Epidermal melanocyte (primary cell): ENCODE results near the gene ARHGDIG.
"Not testable (repeated sequence)": the region's sequence is repeated elsewhere in the genome, so short reads cannot be mapped to it uniquely, and the experiment has no call there.

Experiments
- DNase-seq: peaks from one replicate; pipeline ENCODE4 v3.0.0; 2011; ENCODE audit warnings: low spot score; ENCODE audit not compliant: insufficient read length

ARHGDIG gene

DNA sequence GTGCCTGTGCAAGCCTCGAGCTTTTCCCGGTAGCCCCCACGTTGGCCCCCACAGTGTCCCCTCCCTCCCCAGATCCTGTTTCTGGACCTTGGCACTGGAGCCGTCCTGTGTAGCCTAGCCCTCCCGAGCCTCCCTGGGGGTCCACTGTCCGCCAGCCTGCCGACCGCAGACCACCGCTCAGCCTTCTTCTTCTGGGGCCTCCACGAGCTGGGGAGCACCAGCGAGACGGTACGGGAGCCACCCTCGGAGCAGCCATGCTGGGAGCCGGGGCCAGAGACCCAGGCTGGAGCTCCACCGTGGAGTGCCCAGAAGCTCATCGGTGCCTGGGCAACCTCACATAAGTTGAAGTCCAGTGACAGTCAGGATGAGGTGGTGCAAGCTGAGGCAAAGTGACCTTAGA is 16.4 kb upstream of the ARHGDIG start:
- DNase-seq, result no peak

DNA sequence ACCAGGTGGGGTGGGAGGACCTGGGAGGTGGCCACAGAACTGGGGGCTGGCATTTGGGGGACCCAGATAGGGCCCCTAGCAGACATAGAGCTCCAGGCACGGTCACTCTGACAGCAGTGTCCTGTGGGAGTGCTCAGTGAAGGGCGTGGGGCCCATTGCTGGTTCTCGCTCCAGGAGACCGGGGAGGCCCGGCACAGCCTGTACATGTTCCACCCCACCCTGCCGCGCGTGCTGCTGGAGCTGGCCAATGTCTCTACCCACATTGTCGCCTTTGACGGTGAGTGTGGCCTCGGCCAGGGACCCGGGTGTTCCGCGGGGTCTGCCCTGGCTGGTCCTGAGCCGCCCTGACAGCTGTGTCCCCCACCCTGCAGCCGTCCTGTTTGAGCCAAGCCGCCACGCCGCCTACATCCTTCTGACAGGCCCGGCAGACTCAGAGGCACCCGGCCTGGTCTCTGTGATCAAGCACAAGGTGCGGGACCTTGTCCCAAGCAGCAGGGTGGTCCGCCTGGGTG is 15.9 kb upstream of the ARHGDIG start:
- DNase-seq, result no peak

DNA sequence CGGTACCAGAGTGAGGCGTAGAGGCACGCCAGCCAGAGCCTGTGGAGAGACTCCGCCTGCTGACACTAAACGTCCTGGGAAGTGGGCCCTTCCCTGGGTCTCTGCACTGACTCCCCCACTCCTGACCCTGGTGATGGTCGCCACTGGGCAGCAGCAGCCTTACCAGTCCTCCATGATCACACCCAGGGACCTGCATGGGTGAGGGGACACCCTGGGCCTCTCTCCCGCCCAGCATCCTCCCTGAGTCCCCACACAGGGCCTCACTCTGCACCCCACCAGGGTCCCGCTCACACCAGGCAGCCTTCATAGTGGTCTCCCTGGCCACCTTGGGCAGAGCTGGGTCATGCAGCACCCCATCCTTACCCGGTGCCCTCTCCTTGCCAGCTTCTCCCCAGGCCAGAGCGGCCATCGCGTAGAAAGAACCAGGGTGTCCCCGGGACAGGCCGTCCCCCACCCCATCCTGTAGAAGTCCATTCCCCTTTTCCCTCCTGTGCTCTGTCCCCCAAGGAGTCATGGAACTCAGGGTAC is 15.3 kb upstream of the ARHGDIG start:
- DNase-seq, result no peak

DNA sequence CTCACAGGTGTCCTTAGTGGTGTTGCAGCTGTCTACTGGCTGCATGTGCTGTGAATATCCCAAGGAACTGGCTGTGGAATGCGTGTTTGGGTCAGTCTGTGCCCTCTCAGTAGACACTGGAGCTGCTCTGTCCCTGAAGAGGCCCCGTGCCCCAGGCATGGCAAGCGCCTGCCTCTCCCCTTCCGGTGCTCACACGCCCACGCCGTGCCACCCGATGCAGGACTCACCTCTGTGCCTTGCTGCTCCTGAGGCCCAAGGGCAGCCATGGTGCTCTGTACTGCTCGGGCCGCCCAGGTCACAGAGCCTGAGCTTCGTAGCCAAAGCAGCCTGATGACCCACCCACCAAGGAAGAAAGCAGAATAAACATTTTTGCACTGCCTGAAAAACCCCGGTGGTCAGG is 14.7 kb upstream of the ARHGDIG start:
- DNase-seq, result no peak

DNA sequence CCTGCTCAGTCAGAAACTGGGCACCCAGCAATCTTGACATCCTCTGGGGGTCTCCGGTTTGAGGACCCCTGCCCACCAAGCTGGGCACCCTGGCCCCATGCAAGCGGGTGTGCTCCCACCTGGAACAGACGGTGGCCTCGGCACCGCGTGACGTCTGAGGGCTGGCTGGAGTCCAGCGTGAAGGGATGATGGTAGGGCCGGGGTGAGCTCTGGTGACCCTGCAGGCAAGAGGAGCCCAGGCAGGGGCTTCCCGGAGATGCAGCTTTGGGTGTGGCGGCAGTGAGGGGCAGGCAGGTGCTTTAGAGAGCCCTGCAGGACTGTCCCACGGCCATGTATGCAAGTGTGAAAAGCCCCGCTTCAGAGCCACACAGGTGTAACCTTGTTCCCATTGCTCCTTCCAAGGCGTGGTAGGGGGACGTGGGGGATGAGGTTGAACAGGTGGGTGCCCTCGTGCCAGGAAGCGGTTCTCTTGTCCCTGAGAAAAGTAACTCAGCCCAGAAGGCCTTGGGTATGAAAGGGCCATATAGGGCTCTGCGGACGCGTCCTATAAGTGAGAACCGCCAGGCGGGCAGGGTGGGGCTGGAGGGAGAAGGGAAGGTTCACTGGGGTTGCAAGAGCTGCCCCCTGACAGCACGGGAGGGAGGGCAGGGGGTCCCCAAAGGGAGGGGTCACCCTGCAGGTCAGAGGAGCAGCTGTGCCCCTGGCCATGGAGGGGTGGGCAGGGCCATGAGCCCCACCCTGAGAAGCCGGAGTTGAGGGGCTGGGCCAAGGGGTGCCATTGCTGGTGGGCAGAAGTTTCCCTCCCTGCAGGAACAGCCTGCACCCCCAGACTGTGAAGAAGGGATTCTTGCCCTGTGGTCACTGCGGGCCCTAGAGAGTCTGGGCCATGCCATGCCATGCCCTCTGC is 13.9 kb upstream of the ARHGDIG start:
- DNase-seq, result no peak

DNA sequence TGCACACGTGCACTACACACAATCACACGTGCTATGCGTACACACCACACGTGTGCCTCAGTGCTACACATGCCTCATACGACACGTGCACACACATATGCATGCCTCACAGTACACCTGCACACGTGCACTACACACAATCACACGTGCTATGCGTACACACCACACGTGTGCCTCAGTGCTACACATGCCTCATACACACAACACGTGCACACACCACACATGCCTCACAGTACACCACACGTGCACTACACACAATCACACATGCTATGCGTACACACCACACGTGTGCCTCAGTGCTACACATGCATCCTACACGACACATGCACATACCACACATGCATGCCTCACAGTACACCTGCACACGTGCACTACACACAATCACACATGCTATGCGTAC is 12.8 kb upstream of the ARHGDIG start:
- not testable (repeated sequence) for DNase-seq

DNA sequence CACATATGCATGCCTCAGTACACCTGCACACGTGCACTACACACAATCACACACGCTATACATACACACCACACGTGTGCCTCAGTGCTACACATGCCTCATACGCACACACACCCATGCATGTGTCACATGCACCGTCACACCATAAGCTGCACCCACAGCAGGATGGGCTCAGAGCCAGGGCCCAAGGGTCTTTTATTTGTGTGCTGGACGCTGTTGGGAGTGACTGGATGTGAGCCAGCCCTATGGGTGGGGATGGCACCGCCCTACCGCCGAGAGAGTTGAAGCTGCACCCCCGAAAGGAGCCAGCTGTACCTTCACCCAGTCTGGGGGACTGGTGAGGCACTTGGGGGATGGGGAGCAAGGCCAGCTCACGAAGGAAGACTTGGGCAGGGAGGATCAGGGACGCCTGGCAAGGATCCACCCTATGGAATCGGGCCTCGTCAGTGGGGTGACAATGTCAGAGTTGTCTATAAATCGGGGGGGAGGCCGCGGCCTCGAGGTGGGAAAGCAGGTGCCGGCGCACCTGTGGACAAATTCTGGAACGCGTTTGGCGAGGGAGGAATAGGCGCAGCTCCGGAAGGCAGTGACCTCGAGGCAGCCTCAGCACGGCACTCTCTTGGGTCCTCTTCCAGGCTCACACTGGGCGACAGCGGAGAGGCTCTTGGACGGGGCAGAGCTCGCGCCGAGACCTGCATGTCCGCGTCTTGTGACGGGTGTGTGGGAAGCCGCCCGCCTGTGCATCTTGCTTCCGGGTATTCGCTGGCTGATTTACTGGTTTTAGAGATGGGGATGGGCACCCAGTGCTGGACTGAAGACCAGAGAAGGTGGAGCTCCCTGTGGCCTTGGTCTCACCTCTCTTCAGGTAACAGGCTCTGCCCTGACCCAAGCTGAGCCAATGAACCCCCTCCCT is 12.0 kb upstream of the ARHGDIG start:
- no peak for DNase-seq

DNA sequence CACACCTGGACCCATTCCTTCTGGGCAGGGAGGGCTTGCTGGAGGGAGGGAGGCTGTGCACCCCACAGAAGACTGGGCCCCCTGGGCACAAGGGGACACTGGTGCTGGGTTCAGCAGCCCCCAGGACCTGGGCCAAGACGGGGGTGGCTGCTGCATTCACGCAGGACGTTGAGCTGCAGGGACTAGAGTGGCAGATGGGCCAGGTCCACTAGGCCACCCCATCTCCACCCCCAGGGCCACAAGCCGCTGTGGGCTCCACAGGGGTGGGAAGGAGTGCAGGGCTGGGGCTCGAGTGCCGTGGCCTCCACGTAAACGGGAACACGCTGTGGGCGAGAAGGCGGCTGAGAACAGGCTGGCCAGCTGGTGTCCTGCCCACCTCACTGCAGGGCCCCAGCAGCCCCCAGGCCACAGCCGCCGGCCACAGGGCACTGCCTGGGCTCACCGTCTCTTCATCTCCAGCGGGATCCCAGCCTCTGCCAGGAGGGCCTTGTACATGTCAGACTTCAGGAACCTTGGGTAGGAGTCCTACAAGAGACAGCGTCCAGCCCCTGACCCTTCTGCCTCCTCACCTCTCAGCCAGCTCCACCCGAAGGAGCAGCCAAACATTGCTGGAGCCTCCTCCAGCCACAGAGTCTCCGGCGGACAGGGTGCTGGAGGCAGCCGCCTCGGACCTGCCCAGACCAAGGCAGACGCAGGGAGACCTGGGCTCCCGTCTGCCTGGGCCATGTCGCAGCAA is 11.2 kb upstream of the ARHGDIG start:
- DNase-seq, result no peak

DNA sequence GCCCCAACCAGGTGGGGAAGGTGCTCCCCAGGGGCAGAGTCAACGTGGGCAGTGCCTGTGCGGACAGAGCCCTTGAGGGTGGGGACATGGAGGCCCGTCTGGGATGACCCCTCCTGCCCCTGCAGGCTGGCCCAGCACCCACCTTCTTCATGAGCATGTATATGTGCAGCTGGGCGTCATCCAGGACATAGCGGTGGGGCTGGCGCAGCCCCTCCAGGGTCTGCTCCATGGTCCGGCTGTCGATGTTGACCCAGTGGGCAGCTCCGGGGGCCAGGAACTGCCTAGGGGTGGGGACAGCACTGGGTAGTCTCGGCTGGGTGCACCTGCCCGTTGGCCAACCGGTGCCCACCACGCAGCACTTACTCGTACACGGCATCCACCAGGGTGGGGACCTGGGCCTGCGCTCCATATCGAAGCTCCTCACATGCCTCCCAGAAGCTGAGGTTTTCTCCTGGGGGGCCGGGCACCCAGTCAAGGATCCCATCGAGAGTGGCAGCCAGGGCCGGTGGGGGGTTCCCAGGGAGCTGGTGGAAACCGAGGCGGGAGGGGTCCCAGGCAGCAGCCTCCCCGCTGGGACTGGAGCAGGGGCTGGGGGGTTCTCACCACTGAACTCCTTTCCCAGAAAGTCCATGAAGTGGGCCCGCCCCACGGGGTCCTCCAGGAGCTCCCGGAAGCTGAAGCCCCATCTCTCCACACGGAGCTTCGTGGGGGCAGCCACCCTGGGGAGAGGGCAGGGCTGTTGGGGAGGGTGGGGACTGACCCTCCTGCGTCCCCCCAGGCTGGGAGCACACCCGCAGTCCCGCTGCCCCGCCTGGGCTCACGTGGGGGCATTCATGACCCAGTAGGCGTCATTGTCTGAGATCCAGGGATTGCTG is 9.8 kb upstream of the ARHGDIG start:
- no peak for DNase-seq

DNA sequence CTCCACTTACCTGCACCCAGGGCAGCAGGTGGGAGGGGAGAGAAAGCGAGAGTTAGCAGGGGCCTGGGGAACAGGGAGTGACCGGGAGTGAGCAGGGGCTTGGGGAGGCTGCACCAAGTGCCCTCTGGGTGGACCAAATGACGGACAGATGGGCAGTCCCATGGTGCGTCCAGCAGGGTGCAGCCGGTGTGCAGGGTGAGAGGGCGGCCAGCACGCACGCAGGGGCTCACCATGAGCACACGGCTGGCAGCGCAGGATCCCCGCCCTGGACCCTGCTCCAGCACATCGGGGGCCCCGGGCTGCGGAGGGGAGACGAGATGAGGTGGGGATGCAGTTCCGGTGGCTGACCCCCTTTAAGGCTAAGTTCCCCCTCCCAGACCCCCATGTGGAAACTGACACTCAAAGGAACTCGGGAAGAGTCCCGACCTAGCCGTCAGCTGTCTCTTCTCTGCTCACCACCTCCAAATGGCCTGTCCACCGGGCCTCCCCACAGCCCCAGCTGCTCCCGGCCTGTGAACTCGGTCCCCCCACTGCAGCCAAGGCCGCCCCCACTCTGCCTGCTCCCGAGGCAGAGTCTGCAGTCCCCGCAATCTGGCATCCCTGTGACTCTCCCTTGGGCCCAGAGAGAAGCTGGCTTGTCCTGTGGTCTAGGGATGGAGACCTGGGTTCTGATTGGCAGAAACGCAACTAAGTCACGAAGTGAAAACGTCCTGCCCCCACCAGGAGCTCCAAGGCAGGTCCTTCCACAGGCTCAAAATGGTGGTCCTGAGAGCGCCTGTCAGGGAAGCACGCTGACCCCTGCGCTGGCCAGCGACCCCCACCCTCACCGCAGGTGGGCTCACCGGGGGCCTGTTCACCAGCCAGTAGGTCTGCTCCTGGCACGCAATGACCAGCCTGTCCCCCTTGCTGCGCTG is 7.5 kb upstream of the ARHGDIG start:
- DNase-seq, result no peak

DNA sequence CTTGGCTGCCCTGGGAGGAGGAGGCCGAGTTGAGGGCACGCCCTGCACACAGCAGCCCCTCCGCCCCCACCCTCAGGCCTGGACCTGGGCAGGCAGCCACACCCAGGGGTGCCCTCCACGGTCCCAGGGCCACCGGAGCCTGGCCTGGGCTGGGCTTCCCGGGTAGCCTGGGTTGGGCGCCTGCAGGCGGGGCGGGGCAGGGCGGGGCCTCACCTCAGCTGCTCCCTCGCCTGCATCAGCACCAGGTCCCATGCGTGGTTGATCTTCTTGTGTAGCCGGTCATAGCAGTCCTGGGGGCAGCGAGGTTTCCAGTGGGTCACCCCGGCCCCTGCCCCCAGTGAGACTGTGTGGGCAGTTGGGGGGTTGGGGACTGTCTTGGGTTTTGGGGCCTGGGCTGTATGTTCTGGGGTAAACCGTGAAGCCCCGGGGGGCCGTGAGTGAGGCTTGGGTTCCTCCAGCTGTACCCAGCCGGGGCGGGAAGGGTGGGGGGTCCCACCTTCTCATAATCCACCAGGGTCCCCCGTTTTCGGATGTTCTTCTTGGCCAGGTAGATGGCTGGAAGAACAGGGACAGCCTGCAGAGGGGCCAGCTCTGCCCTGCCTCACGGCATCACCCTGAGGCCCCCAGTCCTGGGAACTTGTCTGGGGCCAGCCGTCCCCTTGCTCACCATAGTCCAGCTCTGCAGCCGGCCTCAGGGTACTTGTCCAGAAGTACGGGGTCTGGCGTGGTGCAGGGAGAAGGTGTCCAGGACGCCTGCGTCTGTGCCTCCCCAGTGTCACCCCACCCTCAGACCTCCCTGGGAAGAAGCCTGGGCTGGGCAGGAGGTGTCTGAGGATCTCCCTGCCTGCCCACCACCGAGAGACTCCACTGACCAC is 6.6 kb upstream of the ARHGDIG start:
- DNase-seq, result no peak

DNA sequence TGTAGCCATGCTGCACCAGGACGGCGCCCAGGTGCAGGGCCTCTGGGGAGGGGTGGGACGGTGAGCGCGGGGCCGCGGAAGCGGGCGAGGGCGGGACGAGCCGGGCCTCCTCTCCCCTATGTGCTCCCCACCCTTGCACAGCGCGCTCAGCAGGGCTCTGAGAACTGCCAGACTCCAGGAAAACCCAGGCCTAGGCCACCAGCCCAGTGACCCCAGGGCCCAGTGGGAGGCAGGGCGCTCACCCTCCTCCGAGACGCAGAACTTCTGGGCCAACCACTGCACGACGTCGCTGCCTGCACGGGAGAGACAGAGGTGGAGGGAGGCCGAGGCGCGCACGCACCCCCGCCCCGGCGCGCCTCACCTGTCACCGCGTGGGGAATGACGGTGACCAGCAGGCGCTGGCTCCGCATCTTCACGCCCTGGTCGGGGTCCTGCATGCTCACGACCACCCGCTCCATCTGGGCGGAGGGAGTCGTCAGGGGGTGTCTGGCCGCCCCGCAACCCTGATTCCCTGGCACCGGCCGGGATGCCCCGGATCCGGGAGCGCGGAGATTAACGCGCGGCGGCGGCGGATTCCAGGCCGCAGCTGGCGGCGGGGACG is 5.2 kb upstream of the ARHGDIG start:
- no peak for DNase-seq

DNA sequence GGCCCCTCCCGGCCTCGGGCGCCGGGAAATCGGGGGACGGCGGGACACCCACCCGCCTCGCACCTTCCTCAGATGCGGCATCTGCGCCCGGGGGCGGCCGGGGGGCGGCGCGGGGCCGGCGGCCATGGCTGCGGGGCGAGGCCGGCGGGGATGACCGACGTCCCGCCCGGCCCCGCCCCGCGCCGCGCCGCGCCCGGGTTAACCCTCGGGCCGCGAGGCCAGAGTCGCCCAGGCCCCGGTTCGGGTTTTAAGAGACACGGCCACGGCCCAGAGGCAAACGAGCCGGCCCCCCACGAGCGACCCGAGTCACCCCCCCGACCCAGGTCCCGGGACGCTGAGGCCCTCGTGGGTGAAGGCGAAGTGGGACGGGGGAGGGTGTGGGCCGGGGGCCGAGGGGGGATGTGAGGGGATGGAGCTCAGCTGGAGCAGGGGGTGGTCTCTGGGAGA is 4.6 kb upstream of the ARHGDIG start, which contains the start of gene RGS11:
Gene RGS11, minus strand, starts transcription at position 159 of the 447 bp plus-strand sequence. Its CDS starts 33 bp downstream, at position 126.
- DNase-seq, result peak; percentile 40

DNA sequence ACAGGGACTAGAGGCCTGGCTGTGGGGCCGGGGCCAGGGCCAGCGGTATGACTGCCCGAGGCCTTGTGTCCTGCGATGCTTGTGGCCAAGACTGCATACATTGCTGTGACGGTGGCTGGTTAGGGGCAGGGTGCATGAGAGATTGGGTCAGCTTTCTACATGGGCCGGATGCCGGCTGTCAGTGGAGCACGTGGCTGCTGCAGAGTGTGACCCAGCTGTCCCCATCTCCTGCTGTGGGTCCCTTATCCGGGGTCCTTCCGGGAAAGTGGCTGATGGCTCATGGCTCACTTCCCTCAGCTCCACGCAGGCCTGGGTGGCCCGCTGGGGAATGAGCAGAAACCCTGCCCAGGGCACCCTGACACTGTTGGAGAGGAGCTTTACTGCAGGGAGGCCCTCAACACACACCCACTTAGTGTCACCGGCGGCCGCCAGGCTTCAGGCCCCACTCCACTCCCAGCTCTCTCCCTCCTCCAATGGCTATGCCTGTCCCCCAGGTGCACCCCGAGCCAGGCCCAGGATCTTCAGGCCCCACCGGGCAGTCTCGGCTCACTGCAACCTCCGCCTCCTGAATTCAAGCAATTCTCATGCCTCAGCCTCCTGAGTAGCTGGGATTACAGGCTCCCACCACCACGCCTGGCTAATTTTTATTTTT is 3.8 kb upstream of the ARHGDIG start:
- DNase-seq, result no peak

DNA sequence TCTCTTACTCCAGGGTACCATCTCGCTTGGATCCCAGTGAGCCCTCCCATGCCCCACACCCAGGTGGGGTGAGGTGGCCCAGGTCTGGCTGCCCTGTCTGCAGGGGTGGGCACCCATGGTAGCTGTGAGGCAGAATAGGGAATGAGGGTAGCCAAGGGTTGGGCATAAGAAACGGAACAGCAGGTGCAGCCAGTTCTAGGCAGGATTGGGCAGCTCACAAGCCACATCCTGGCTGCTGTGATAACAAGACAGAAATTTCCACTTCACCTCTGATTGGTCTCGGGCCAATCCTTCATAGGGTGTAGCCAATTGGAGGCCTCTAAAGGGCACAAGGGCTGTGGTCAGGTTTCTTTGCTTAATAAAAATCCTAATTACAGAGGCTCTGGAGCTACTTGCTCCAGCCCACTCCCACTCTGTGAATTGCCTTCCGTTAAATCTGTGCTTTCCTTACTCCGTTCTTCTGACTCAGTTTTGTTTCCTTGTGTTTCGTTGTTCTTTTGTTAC is 1.5 kb upstream of the ARHGDIG start:
- DNase-seq, result no peak

DNA sequence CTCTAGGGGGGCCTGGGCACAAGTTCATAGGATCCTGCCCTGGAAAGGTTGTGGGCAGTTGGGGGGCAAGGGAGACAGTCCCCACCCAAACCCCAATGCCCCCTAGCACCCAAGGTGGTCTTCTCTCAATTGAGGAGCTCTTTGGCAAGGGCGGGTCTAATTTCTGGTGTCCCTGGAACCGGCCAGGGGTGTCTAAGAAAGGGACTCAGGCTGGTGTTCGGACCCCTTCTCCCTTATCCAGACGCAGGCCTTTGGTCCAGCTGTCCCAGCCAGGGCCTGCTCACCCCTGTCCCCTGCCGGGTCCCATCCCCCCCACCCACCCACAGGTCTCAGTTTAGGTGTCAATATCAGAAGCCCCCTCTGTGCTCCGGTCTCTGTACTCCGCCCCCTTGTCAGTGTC is 860 bp upstream of the ARHGDIG start:
- no peak for DNase-seq

DNA sequence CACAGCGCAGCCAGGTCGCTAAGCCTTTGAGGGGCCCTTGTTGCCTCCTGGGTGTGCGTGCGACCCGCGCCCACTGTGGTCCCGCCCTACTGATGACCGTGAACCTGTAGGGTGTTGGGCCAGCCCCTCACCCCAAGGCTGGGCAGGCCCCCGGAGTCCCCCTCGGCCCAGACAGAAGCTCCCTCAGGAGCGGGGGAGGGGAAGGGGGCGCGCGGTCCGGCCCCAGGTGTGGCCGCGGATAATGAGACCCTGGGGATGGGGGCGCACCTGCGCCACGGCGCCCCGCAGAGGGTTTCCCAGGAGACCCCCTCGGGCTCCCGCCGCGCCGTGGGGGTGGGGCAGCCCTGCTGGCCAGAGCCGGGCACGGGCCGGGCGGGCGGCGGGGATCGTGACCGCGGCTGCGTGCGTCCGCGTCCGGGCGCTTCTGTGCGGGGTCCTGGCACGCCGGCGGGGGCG is 358 bp upstream of the ARHGDIG start:
- DNase-seq, result no peak
